ENCODE data around the gene IL2. TPM values are rescaled to one million over a fixed set of nuclear protein-coding genes. Genes with fewer than 3 reads are reported as not detected.

IL2 gene
- total RNA-seq, 3 donors from 2014 or later (not counting 1 experiment from before 2014, with no cell fraction given) = 0.45 TPM; not detected in 2

GRCh38 chr4:122480655-122481487, 24.3 kb upstream of the IL2 start:
- DNase-seq (no peak), ATAC-seq (no peak)
- H3K9me3 ChIP-seq (ENCODE audit: control insufficient read depth, insufficient read depth, low read length) = no peaks in the 10 kb centered on the region
- H3K4me1 Mint-ChIP-seq = no peaks in the 10 kb centered on the region
- H3K4me1 ChIP-seq (ENCODE audit: control insufficient read depth, insufficient read depth, low read length) = no peaks in the 10 kb centered on the region
- H3K36me3 Mint-ChIP-seq = no peaks in the 10 kb centered on the region
- TF ChIP-seq CTCF (IDR thresholded peaks at IDR 0.05) = no peak
- WGBS (ENCODE audit: insufficient coverage) = no CpG with 5 or more reads among the region's 1 CpG
- intact Hi-C loops (cut with micrococcal nuclease) = no loop called here
- no peak overlapping the region for H3K4me3 ChIP-seq (ENCODE audit: low read length)
- H3K27ac Mint-ChIP-seq = no peak overlapping the region
- peaks cover 3% of the 10 kb centered on the region for H3K27me3 ChIP-seq (ENCODE audit: control insufficient read depth, insufficient read depth, low read length)
- H3K4me3 Mint-ChIP-seq = no peak overlapping the region
- H3K36me3 ChIP-seq (ENCODE audit: control insufficient read depth, insufficient read depth, low read length) = no peaks in the 10 kb centered on the region
- H3K27ac ChIP-seq (ENCODE audit: low read length) = no peak overlapping the region
- H3K9me3 Mint-ChIP-seq = peaks cover 0 to 12% of the 10 kb centered on the region in 2 donors
- no peaks in the 10 kb centered on the region for H3K27me3 Mint-ChIP-seq (ENCODE audit: low read depth in 2 of 2)

- intact Hi-C loops (cut with micrococcal nuclease) = no loop called here
- ATAC-seq (no peak), DNase-seq (no peak)
- H3K4me1 Mint-ChIP-seq = no peaks in the 10 kb centered on the region
- H3K27ac ChIP-seq (ENCODE audit: low read length) = no peak overlapping the region
- no peaks in the 10 kb centered on the region for H3K4me1 ChIP-seq (ENCODE audit: control insufficient read depth, insufficient read depth, low read length)
- no peaks in the 10 kb centered on the region for H3K36me3 ChIP-seq (ENCODE audit: control insufficient read depth, insufficient read depth, low read length)
- no peak overlapping the region for H3K4me3 Mint-ChIP-seq
- peaks cover 3% of the 10 kb centered on the region for H3K27me3 ChIP-seq (ENCODE audit: control insufficient read depth, insufficient read depth, low read length)
- TF ChIP-seq CTCF (IDR thresholded peaks at IDR 0.05) = no peak
- H3K9me3 ChIP-seq (ENCODE audit: control insufficient read depth, insufficient read depth, low read length) = no peaks in the 10 kb centered on the region
- H3K36me3 Mint-ChIP-seq = no peaks in the 10 kb centered on the region
- H3K27ac Mint-ChIP-seq = no peak overlapping the region
- H3K4me3 ChIP-seq (ENCODE audit: low read length) = no peak overlapping the region
- 53% methylated on average over 5 of the region's 5 CpGs for WGBS (ENCODE audit: insufficient coverage)
- H3K27me3 Mint-ChIP-seq (ENCODE audit: low read depth in 2 of 2) = no peaks in the 10 kb centered on the region
- H3K9me3 Mint-ChIP-seq = peaks cover 0 to 12% of the 10 kb centered on the region in 2 donors
Measured at GRCh38 chr4:122479935-122480416, 23.5 kb upstream of the IL2 start.

DNA sequence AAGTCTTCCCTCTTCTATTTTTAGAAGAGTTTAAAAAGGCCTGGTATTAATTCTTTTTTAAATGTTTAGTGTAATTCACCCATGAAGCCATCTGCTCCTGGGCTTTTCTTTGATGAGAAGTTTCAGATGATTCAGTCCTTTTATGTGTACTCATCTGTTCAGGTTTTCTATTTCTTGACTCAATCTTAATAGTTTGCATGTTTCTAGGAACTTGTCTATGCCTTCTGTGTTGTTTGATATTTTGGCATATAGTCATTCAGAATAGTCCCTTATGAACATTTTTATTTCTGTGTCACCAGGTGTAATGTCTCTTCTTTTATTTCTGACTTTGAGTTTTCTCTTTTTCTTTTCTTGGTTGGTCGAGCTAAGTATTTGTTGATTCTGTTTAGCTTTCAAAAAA, 20.2 kb upstream of the IL2 start:
- peaks cover 0 to 12% of the 10 kb centered on the region in 2 donors for H3K9me3 Mint-ChIP-seq

More for the DNA sequence above, 20.2 kb upstream of the IL2 start:
- peaks cover 2% of the 10 kb centered on the region for H3K27me3 ChIP-seq (ENCODE audit: control insufficient read depth, insufficient read depth, low read length)
- intact Hi-C loops (cut with micrococcal nuclease) = no loop called here
- Mint-ChIP-seq H3K4me1 (no peaks in the 10 kb centered on the region), H3K27ac (no peak overlapping the region), H3K27me3 (ENCODE audit: low read depth in 2 of 2) (no peaks in the 10 kb centered on the region), H3K4me3 (no peak overlapping the region), H3K36me3 (no peaks in the 10 kb centered on the region)
- H3K4me3 ChIP-seq (ENCODE audit: low read length) = no peak overlapping the region
- no peak for TF ChIP-seq CTCF (IDR thresholded peaks at IDR 0.05)
- no peak for DNase-seq
- no peaks in the 10 kb centered on the region for H3K9me3 ChIP-seq (ENCODE audit: control insufficient read depth, insufficient read depth, low read length)
- no peaks in the 10 kb centered on the region for H3K36me3 ChIP-seq (ENCODE audit: control insufficient read depth, insufficient read depth, low read length)
- ATAC-seq = no peak
- no CpG with 5 or more reads among the region's 1 CpG for WGBS (ENCODE audit: insufficient coverage)
- H3K27ac ChIP-seq (ENCODE audit: low read length) = no peak overlapping the region
- no peaks in the 10 kb centered on the region for H3K4me1 ChIP-seq (ENCODE audit: control insufficient read depth, insufficient read depth, low read length)

All from natural killer cell (primary cell).